DMS114 treated with DMSO at 0.1 percent for 48 hours (cell line): ENCODE data around the gene PYGL.
A peak's percentile ranks its signal among the peaks of the same experiment; 100 is the strongest.
"Not testable (repeated sequence)": the region's sequence is repeated elsewhere in the genome, so short reads cannot be mapped to it uniquely, and the experiment has no call there.

Experiments used
- DNase-seq: peaks from one replicate; lab custom pipeline; 2025; ENCODE audit not compliant: unreplicated experiment; lab: John Stamatoyannopoulos, UW

The PYGL gene

DNA sequence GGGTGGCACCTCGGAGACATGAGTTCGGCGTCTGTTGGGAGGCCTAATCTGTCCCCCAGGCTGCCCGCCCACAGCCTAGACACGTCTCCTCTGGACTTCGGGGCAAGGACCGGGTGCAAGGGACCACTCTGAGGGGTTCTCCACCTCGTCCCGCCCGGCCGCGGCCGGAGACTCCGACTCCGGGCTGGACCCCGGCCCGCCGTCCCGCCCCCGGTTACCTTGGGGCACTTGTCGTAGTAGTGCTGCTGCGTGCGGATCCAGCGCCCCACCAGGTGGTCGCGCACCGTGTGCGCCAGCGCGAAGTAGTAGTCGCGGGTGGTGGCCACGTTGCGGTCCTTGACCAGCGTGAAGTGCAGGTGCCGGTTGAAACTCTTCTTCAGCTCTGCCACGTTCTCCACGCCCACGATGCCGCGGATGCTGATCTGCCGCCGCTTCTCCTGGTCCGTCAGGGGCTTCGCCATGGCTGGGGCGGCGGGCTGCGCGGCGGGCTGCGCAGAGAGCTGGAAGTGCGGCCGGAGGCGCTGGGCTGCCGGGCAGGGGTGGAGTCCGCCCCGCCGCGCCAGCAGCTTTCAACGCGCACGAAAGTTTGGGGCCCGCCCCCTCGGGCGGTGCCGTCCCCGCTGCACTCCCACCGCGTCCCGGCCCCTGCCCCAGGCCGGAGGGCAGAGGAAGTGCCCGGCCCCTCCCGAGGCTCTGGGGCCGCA, at the start of gene PYGL:
PYGL (minus strand) TSS at position 541 of the 704 bp plus-strand sequence; CDS start at position 461, 80 bp downstream.
- DNase-seq = peak; percentile 48

DNA sequence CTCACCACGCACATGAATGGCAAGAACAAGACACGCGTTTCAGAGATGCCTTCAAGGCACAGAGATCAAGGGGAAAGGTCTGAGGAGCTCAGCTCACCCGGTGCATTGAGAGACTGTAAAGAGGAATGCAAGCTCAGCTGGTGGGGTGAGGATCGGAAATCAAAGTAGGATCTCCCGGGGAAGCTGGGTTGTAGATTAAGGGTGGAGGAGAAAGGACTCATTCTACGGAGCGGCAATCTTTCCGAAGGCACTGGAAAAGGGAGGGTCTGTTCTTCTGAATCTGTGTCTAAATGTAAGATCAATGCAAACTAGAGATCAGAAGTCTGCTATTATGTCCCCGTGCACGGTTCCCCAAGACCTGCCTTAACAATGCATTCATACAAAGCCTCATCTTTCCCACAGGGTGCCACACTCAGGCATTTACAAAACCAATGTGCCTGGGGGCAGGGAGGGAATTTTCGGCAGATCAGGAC, 41.6 kb upstream of the PYGL start:
- DNase-seq = no peak

DNA sequence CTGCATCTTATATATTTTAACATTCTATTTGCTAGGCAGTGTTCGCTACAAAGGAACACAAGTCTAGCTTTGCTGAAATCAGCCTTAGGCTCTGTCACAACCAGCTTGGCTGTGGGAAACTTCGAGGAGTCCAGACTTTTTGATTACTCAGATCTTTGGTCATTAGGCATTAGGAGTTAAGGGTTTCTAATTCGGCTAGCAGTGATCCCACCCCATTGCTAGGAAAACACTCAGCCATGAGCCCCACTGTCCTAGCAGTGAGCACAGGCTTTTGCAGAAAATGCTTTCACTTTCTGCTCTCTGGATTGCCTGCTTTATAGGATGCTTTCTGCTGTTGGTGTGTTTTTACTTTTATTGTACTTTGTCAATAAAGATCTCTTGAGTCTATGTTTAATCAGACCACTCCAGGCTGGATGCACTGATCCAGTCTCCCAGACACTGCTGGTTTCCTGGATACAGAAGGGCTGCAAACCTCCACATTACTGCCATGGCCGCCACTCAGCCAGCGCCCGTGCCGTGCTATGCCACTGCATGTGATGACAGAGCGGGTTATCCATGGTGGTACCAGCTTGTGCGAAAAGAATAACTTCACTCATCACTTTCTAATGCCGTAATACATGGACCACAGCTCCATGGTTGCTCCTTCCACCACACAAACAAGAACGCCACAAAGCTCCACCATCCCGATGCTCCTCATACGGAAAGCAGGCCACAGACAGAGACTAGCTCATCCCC, 41.0 kb upstream of the PYGL start:
- no peak for DNase-seq

DNA sequence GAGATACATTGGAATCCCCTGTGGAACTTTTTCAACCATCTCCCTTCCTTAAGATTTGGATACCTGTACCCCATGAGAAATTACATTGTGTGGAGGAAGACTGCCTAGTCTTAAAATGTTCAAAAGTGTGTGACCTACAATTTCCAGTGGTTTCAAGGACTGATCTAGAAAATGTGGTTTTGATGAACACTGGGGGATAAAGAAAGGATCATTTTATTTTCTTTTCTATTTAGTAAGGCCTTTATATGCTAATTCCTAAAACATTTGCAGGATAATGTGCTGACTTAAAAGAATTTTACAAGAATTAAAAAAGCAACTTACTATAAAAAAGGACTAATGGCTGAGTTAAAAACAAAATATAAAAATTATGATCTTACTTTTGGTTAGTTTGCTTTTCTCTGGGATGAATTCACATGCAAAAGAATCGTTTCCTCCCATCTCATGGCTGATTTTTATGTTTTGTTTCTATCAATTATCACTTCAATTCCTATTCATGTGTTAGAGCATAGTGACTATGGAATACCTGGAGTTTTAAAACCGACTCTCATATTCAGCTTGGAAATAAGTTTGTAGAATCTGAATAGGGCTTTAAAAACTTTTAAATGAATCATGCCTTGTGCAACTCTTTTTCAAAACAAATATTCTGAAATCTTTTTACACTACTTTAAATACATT, 39.9 kb upstream of the PYGL start:
- no peak for DNase-seq

DNA sequence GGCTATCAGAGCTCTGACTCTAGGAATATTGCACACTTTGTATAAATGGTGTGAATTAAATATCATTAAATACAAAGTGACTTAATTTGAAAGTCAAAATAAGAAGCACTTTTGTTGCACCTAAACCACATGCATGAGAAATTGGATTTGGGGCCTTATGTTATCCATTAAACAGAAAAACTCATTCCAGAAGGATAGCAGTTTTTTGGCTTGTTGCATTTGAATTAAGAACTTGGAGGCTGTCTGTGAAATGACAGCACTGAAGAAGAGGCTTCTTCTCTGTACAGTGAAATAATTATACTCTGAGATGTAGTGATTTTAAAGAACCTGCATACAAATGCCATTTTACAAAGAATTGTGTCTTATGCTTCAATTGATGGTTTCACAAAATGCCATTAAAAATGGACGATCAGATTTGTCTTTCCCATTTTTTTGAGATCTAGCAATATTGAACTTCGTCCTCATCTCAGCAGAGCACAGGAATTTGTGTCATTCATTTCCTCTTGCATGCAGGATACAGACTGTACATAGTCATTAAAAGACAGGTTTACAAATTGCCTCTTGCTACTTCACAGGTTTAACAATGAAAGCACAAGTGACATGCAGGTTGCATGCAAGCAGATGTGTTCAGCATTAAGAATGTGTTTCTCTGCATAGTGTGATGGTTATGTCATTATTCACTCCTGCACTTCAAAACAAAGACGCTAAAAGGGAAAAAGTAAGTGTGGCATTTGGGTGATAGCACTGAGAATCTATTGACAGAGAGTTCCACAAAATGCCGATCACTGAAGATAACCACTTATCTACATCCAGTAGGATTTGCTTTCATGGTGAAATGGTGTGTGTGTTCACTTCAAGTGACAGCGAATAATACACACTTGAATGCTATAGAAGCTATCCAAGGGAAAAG, 35.9 kb upstream of the PYGL start:
- DNase-seq = no peak

DNA sequence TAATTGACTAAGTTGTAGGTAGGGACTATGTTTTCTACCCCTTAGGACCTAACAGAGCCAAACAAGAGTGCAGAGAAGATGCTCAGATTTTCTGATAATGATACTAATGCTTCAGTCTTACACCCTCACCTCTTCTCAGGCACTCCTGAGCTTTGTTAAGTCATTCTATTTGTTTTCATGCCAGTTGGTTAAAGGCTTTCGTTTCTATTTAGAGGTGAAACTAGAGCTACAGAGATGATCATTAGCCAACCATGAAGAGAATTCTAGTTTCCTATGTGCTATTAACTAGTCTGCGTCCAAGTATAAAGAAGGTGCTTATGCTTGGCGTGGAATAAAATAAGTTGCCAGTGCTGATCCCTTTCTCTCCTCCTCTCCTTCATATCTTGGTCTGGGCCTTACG, 34.6 kb upstream of the PYGL start:
- DNase-seq = no peak

DNA sequence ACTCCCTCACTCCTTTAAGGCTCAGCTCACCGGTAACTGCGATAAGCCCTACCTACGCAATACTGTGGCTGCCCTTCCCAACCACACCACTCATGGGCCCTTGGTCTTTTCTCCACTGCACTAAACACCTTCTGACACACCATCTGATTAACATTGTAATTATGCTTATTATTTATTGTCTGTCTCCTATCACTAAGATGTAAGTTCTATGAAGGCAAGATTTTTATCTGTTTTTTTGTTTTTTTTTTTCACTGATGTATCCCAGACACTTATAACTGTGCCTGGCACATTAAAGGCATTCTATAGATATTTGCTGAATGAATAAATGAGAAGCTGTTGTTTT, 34.2 kb upstream of the PYGL start:
- no peak for DNase-seq

DNA sequence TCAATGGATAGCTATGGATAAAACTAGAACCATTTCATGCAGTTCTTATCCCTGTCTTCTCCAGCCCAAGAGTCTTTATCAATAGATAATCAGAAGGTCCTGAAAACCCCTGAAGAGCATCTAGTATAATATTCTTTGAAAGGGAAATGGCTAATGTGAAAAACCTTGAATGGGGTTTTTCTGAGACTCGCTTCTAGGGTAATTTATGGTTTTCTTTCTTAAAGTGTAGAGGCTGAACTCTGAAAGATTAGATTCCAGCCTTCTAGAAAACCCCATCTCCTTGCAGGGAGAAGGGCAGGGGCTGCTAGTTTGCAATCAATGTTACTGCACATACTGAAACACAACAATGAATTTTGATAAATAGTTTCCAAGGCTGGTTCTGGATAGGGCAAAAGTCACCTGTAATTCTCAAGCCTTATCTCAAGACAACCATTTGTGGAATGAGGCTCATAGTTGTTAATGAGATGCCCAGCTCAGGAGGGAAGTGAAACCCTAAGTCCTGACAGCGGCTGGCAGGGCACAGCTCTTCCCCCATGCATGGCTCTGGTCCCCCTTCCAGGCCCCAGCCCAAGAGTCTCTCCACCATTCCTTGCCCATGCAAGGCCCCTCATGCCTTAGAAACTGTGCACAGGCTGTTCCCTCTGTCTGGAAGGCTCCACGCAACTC, 33.7 kb upstream of the PYGL start:
- no peak for DNase-seq

DNA sequence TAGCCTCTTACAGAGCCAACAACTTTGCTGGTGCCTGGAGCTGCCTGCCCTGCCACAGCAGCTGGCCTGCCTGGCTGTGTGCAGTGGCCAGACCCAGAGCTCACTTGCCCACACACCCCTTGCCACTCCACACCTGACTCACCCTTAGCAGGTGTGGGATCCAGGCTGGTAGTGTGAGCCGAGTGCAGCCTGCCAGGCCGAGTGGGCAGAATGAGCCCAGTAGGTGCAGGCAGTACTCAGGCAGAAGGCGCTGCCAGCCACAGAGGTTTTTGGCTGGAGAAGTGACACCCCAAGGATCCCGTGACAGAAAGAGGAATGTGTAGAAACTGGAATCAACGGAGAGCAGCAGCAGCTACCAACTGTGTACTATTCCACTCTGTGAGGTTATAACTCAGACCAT, 29.8 kb upstream of the PYGL start:
- no peak for DNase-seq

DNA sequence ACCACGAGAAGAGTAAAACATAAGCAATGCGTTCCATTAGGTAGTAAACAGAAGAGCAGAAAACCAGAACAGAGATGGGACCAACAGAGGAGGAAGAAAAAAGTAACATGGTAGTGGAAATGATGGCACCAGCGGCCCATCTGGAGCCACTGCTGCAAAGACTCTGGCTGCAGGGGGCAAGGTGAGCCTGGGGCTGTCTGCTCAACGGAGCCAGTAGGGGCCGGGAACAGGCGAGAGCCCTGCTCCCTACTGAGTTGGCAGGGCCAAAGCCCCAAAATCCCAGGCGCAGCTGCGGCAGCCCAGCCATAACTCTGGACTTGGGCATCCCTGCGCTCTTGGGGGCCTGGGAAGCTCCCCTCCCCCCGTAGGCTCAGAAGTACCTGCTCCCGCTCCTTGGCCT, 28.5 kb upstream of the PYGL start:
- DNase-seq = no peak

DNA sequence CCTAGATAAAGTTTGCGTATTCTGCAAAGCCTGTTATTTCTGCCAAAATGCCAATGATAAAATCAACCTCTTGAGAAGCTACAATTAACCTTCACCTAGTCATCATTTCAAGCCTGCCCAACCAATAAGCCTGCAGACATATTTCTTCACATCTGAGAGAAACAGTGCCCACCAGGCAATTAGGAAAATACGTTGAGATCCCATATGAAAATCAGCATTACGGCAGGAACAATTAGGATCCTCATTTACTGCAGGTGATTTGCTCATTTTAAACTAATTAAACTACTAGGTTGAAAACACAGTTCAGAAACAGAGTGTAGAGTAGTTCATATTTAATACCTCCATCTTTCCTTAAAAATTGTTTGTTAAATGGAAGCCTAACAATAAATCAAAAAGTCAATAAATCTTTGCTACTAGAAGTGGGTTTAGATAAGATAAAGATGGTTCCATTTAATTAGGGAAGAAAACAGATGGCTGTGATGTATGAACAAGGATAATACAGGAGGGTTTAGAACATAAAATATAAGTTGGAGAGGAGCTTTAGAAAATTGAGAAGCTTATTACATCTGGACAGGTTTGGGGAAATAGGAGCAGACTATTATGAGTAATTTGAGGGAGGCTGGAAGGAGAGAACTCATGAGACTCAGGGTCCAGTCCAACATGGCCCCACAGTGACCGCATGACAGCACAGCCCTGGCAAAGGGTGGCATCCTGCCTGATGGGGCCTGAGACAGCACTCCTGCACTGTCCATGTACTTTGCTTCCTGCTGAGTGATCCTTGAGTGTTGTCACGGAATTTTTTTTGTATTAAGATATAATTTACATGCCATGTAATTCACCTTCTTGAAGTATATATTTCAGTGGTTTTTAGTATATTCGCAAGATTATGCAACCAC, 26.9 kb upstream of the PYGL start:
- DNase-seq = no peak

DNA sequence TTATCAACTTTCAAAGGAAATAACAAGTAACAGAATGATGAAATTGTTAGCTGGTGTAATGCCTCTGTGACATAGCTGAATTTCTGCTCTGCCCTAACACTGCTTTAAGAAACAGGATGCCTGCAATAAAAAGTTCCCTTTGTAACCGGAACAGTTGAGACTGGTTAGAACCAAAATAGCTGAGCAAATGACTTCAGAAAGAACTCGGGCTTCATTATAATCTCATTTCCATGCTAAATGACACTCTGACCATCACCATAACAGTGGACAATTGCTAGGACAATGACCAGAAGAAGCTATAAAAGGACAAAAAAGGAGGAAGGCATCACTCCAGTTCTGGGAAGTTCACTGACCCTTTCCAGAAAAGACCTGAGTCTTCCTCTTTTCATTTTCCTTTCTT, 23.5 kb upstream of the PYGL start:
- DNase-seq = no peak

DNA sequence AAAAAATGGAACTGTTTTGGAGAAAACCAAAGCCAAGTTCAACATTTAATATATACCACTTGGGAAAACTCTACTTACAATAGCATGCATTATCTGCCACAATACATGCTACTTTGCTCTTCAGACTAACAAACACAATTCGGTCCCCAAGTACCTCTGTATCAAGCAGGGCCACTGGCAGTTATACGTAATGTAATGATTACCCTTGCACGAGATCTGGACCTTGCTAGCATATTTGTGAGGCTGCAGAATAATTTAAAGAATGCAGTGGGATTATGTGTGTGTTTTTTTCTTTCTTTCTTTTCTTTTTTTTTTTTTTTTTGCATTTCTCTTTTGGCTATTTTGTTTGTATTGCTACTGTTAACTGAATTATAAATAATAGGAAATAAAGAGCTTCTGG, 22.8 kb upstream of the PYGL start:
- no peak for DNase-seq

DNA sequence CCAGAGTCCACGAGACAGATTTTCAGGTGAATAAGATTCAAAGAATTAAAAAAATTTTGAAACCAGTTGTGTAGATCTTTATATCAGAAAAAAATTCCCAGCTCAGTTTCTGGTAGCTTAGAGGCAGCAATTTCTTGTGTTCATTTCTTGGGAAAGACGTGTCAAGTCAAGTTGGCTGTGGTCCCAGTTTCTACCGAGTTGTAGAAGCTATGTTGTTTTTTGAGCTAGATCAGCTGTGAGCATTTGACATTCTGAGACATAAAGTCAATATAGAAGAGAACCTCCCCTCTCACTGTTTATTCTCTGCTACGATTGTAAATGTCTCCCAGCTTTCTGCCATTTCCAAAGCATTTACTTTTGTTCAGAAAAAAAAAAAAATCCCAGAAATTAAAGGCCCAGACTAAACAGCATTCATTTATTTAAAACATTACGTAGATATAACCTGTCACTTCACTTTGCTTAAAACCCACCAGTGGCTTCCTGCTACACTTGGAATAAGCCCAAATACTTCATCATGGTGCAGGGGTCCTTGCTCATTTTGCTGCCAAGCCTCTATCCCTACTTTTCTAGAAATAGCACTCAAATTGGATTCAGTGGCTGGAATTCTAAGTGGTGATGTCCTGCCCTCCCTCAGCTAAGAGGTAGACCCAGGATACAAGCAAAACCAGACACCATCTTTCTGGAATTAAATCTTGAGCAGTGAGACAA, 20.6 kb upstream of the PYGL start:
- DNase-seq = no peak

DNA sequence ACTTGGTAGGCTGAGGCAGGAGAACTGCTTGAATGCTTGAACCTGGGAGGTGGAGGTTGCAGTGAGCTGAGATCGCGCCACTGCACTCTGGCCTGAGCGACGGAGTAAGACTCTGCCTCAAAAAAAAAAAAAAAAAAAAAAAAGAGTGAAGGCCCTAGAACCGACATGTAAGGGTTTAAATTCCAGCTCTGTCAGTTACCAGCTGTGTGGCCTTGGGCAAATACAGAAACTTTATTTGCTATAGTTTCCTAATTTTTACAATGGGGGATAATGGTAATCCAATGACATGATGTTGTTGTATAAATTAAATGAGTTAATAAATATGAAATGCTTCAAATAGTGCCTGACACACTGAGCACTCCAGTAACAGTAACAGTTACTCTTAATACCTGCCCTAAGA, 19.6 kb upstream of the PYGL start:
- no peak for DNase-seq

DNA sequence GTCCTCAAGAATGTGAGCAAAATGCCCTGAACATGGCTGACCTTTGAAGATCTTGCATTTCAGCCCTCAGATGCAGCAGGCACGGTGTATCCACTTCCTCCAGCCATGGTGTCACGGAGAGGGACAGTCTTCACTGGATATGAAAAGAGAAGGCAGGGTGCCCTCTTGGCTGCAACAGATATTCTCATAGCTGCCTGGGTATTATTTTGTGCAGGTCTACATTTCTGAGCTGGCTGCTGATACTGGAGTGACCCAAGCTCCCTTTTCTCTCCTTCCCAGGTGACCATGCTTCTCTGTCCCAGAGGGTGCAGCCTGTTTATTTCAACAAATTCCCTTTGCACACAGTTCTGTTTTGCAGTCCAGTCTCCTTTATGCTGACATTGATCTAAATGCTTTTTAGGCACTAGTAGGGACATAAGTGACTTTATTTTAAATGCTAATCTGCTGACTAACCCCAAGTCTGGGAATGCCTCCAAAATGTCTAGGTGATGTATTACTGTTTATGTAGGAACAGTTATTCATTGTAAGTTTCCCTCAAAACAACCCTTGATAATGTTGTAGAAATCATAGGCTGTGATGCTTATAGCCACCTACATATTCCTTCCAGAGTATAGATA, 17.4 kb upstream of the PYGL start:
- DNase-seq = no peak

DNA sequence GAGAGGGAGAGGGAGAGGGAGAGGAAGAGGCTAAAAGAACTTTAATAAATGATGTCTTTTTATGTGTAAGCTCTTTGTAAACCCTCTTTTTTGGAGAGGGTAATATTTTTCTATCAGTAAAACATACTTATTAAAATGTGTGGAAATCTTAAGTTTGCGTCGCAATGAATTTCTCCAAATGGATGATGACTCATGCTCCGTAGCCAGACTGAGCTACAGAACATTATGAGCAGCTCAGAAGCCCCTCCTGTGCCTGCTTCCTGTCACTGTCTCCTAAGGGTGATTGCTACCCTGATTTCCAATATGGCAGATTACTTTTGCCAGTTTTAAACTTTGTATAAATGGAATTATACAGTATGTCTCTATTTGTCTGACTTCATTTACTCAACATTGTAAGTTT, 13.0 kb upstream of the PYGL start:
- DNase-seq = no peak

DNA sequence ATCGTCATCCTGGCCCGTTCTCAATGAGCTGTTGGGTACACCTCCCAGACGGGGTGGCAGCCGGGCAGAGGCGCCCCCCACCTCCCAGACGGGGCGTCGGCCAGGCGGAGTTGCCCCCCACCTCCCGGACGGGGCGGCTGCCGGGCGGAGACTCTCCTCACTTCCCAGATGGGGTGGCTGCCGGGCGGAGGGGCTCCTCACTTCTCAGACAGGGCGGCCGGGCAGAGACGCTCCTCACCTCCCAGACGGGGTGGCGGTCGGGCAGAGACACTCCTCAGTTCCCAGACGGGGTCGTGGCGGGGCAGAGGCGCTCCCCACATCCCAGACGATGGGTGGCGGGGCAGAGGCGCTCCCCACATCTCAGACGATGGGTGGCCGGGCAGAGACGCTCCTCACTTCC, 12.1 kb upstream of the PYGL start:
- DNase-seq = not testable (repeated sequence)
